ENCODE data around the gene LNX1.

LNX1 gene

GRCh38 chr4:53591372-53591892 lies at the start of gene LNX1:
Gene LNX1 (minus strand): TSS chr4:53591486. CDS start chr4:53574002, 17,484 bp downstream.
- DNase-seq = no peak

GRCh38 chr4:53640576-53641453 lies 49.5 kb upstream of the LNX1 start:
- no peak for DNase-seq

GRCh38 chr4:53638919-53639318 lies 47.6 kb upstream of the LNX1 start:
- no peak for DNase-seq

- no peak for DNase-seq
Observed at GRCh38 chr4:53637348-53637747, 46.1 kb upstream of the LNX1 start.

GRCh38 chr4:53635697-53636483 lies 44.6 kb upstream of the LNX1 start:
- DNase-seq = no peak

- DNase-seq = no peak
Observed at GRCh38 chr4:53633608-53634007, 42.3 kb upstream of the LNX1 start.

- no peak for DNase-seq
Observed at GRCh38 chr4:53629296-53629695, 38.0 kb upstream of the LNX1 start.

GRCh38 chr4:53626491-53626890 lies 35.2 kb upstream of the LNX1 start:
- no peak for DNase-seq

- no peak for DNase-seq
Observed at GRCh38 chr4:53625888-53626287, 34.6 kb upstream of the LNX1 start.

GRCh38 chr4:53622739-53623151 lies 31.5 kb upstream of the LNX1 start:
- DNase-seq = no peak

- DNase-seq = no peak
Observed at GRCh38 chr4:53620956-53621355, 29.7 kb upstream of the LNX1 start.

- DNase-seq = no peak
Observed at GRCh38 chr4:53619431-53619830, 28.1 kb upstream of the LNX1 start.

GRCh38 chr4:53618321-53618720 lies 27.0 kb upstream of the LNX1 start:
- DNase-seq = no peak

GRCh38 chr4:53617101-53617680 lies 25.9 kb upstream of the LNX1 start:
- no peak for DNase-seq

GRCh38 chr4:53616219-53616618 lies 24.9 kb upstream of the LNX1 start:
- DNase-seq = no peak

GRCh38 chr4:53614591-53614990 lies 23.3 kb upstream of the LNX1 start:
- no peak for DNase-seq

GRCh38 chr4:53613428-53613827 lies 22.1 kb upstream of the LNX1 start:
- no peak for DNase-seq

- no peak for DNase-seq
Observed at GRCh38 chr4:53608649-53609048, 17.4 kb upstream of the LNX1 start.

GRCh38 chr4:53608242-53608641 lies 17.0 kb upstream of the LNX1 start:
- no peak for DNase-seq

- DNase-seq = no peak
Observed at GRCh38 chr4:53605783-53606182, 14.5 kb upstream of the LNX1 start.

GRCh38 chr4:53602390-53602789 lies 11.1 kb upstream of the LNX1 start:
- DNase-seq = no peak

- no peak for DNase-seq
Observed at GRCh38 chr4:53601251-53601764, 10.0 kb upstream of the LNX1 start.

- DNase-seq = no peak
Observed at GRCh38 chr4:53599632-53600031, 8.3 kb upstream of the LNX1 start.

All from activated CD4-positive, alpha-beta T cell treated with anti-CD3 and anti-CD28 coated beads for 1 hour (primary cell).